GM12878 (cell line): ENCODE data around the gene ZNF532. TPM values are rescaled to one million over a fixed set of nuclear protein-coding genes. Genes with fewer than 3 reads are reported as not detected.
A peak's percentile ranks its signal among the peaks of the same experiment; 100 is the strongest.

Experiments used
- ATAC-seq: fragments of 200-7000 bp; cut with Tn5 transposase; 3 replicates; pipeline ENCODE4 v1.9.1; 2020; ENCODE audit warnings: mild to moderate bottlenecking, moderate library complexity
- BruUV-seq: library from RNA; stranded (reverse); fragments of 400-500 nt; replicated peaks from 2 replicates; lab custom pipeline; 2021; lab: Mats Ljungman, UMichigan
- CTCF ChIA-PET: fragments of 300-600 bp; sonication (Branson Sonifier 250); formaldehyde crosslinking; extraction: SDS; loops from one replicate; lab custom pipeline; 2021; ENCODE audit warnings: inconsistent platforms; lab: Yijun Ruan, JAX
- POLR2A ChIA-PET: fragments of 350-600 bp; formaldehyde crosslinking; extraction: SDS; loops from one replicate; lab custom pipeline; 2021; ENCODE audit warnings: inconsistent platforms; lab: Charles Lee
- RAD21 ChIA-PET: fragments of 300-600 bp; sonication (Branson Sonifier 250); formaldehyde crosslinking; loops from one replicate; lab custom pipeline; 2023; ENCODE audit warnings: antibody characterized with exemption; ENCODE audit not compliant: unreplicated experiment; lab: Charles Lee
- SMC1A ChIA-PET: fragments of 300-600 bp; sonication (Branson Sonifier 250); formaldehyde crosslinking; loops from one replicate; lab custom pipeline; 2023; ENCODE audit not compliant: unreplicated experiment, uncharacterized antibody; lab: Charles Lee
- DNase-seq: peaks from one replicate; pipeline ENCODE4 v3.0.0-alpha.2; 2011; ENCODE audit warnings: low read depth, low spot score
- FAIRE-seq: peaks from 3 replicates; lab custom pipeline; 2011; peaks lifted over from hg19 to GRCh38; lab: Jason Lieb, UNC
- H2AFZ ChIP-seq: 2 replicates; pipeline ENCODE4 v1.6.0; 2011; ENCODE audit warnings: low read depth, low read length, control low read depth; ENCODE audit not compliant: control insufficient read depth
- H3K27ac ChIP-seq: 2 replicates; pipeline ENCODE4 v1.5.1; 2011; ENCODE audit warnings: control low read depth; ENCODE audit not compliant: control insufficient read depth, insufficient read depth
- H3K27me3 ChIP-seq, 2 experiments: replicated peaks in 1 of 2; 2 replicates each; pipeline versions ENCODE4 v1.6.0 to v1.6.1; 2011; ENCODE audit warnings: low read length in 1 of 2; ENCODE audit not compliant: control insufficient read depth in 2 of 2, insufficient read depth in 2 of 2
- H3K36me3 ChIP-seq, 2 experiments: 2 replicates each; pipeline ENCODE4 v1.5.1; 2011; ENCODE audit warnings: low read length in 1 of 2; ENCODE audit not compliant: control insufficient read depth in 2 of 2, insufficient read depth in 2 of 2
- H3K4me1 ChIP-seq: 2 replicates; pipeline ENCODE4 v1.6.1; 2011; ENCODE audit warnings: mild to moderate bottlenecking, low read length, moderate library complexity, mixed read lengths; ENCODE audit not compliant: control insufficient read depth, insufficient read depth
- H3K4me2 ChIP-seq: 2 replicates; pipeline ENCODE4 v1.6.0; 2011; ENCODE audit warnings: control low read depth; ENCODE audit not compliant: control insufficient read depth, insufficient read depth
- H3K4me3 ChIP-seq: fragments of 200-600 bp; sonication (generic); 2 replicates; pipeline ENCODE4 v1.5.1; 2016
- H3K79me2 ChIP-seq: 2 replicates; pipeline ENCODE4 v1.6.0; 2011; ENCODE audit warnings: low read length; ENCODE audit not compliant: control insufficient read depth, insufficient read depth
- H3K9ac ChIP-seq: 2 replicates; pipeline ENCODE4 v1.8.0; 2011; ENCODE audit warnings: low read length, control low read depth, mixed read lengths; ENCODE audit not compliant: control insufficient read depth, insufficient read depth
- H3K9me3 ChIP-seq: replicated peaks from 3 replicates; pipeline ENCODE4 v1.5.1; 2011; ENCODE audit warnings: mild to moderate bottlenecking, low read length; ENCODE audit not compliant: control insufficient read depth, insufficient read depth
- H4K20me1 ChIP-seq: 2 replicates; pipeline ENCODE4 v1.6.0; 2011; ENCODE audit not compliant: control insufficient read depth, insufficient read depth
- BHLHE40 ChIP-seq, 2 experiments: fragments of 450-650 bp in 1 of 2; IDR thresholded peaks; 2 replicates each; pipeline ENCODE4 v1.6.1; 2011 to 2017; ENCODE audit warnings: low read depth in 2 of 2, borderline replicate concordance in 1 of 2, improper control_type of control experiment in 1 of 2, low read length in 1 of 2, mild to moderate bottlenecking in 1 of 2
- CEBPB ChIP-seq, 2 experiments: fragments of 150-350 bp in 1 of 2; IDR thresholded peaks; 2 replicates each; pipeline ENCODE4 v1.6.1; 2012 to 2014; ENCODE audit warnings: low read depth in 2 of 2, low read length in 2 of 2, borderline replicate concordance in 1 of 2, inconsistent platforms in 1 of 2
- HDAC2 ChIP-seq: fragments of 200-600 bp; sonication (generic); IDR thresholded peaks from 2 replicates; pipeline ENCODE4 v1.6.1; 2017
- KLF5 ChIP-seq: fragments of 450-650 bp; IDR thresholded peaks from 2 replicates; pipeline ENCODE4 v1.6.1; 2014; ENCODE audit warnings: mild to moderate bottlenecking; ENCODE audit not compliant: partially characterized antibody
- PAX8 ChIP-seq: fragments of 450-650 bp; IDR thresholded peaks from 2 replicates; pipeline ENCODE4 v1.6.1; 2017; ENCODE audit warnings: mild to moderate bottlenecking, moderate library complexity
- RAD51 ChIP-seq: fragments of 450-650 bp; IDR thresholded peaks from 2 replicates; pipeline ENCODE4 v1.6.1; 2016; ENCODE audit warnings: moderate library complexity, mild to moderate bottlenecking, inconsistent platforms
- SMAD1 ChIP-seq: fragments of 450-650 bp; IDR thresholded peaks from 2 replicates; pipeline ENCODE4 v1.6.1; 2018; ENCODE audit warnings: mild to moderate bottlenecking, low read depth; ENCODE audit not compliant: partially characterized antibody
- SPI1 ChIP-seq: IDR thresholded peaks from 2 replicates; pipeline ENCODE4 v1.6.1; 2011; ENCODE audit warnings: low read depth, mild to moderate bottlenecking, low read length, moderate library complexity, borderline replicate concordance; ENCODE audit not compliant: insufficient read depth
- SRF ChIP-seq, 2 experiments: IDR thresholded peaks; 2 replicates each; pipeline ENCODE4 v1.6.1; 2011; ENCODE audit warnings: low read depth in 2 of 2, low read length in 2 of 2, mild to moderate bottlenecking in 1 of 2, moderate library complexity in 1 of 2
- TBL1XR1 ChIP-seq: IDR thresholded peaks from 2 replicates; pipeline ENCODE4 v1.6.1; 2012; ENCODE audit warnings: low read depth, low read length, improper control_type of control experiment
- TCF3 ChIP-seq: IDR thresholded peaks from 2 replicates; pipeline ENCODE4 v1.6.1; 2012; ENCODE audit warnings: low read depth, mild to moderate bottlenecking, low read length, borderline replicate concordance; ENCODE audit not compliant: insufficient read depth
- ZNF217 ChIP-seq: fragments of 450-650 bp; IDR thresholded peaks from 2 replicates; pipeline ENCODE4 v1.6.1; 2017; ENCODE audit warnings: antibody characterized with exemption, mild to moderate bottlenecking
- WGBS: methylation state at CpG from one replicate; pipeline ENCODE4 v1.1.6; 2016; ENCODE audit warnings: low lambda C conversion rate; ENCODE audit not compliant: insufficient replicate concordance, insufficient coverage; ENCODE audit errors: missing lambda C conversion rate; 5-methylcytosine and 5-hydroxymethylcytosine counted together
- in situ Hi-C: fragments of 300-500 bp; cut with MboI; formaldehyde crosslinking; loops from 9 replicates; pipeline ENCODE4 v1.14.3; 2018; ENCODE audit warnings: mixed read lengths
- intact Hi-C: fragments of 100-400 bp; cut with micrococcal nuclease; formaldehyde crosslinking; loops from one replicate; pipeline ENCODE4 v1.14.2; 2022; ENCODE audit not compliant: unreplicated experiment
- polyA plus RNA-seq, 11 experiments: library from polyadenylated mRNA; depleted of rRNA in 4 of 11; unstranded in 6 of 11; stranded (reverse) in 5 of 11; fragments of >200 nt; fragmentation: Nextera tagmentation in 4 of 11; fragmentation: Illumina TruSeq in 1 of 11; extraction: Ambion mirVana in 4 of 11; extraction: Trizol in 1 of 11; gene quantifications; 1 replicate in 1 of 11; 2 replicates in 10 of 11; pipeline versions ENCODE4 v1.2.1 to v1.2.3, GENCODE V29; 2011 to 2016; ENCODE audit warnings: inconsistent platforms in 2 of 11, missing spikeins in 2 of 11, low read depth in 1 of 11
- total RNA-seq, 4 experiments: library from RNA; depleted of rRNA in 3 of 4; stranded (reverse); fragments of >200 nt in 3 of 4; fragmentation: Illumina TruSeq in 1 of 4; extraction: Trizol in 1 of 4; gene quantifications; 2 replicates each; pipeline versions ENCODE4 v1.2.1 to v1.2.3, GENCODE V29; 2013 to 2021
- TF ChIP-seq, protein P1 (sequence below): IDR thresholded peaks from 2 replicates; pipeline ENCODE4 v1.6.1; 2011; ENCODE audit warnings: low read depth, mild to moderate bottlenecking, low read length, moderate library complexity, borderline replicate concordance; ENCODE audit errors: extremely low read depth
- TF ChIP-seq, protein P2 (sequence below): fragments of 450-650 bp; IDR thresholded peaks from 2 replicates; pipeline ENCODE4 v1.6.1; 2018; ENCODE audit warnings: mild to moderate bottlenecking, low read depth, moderate library complexity; ENCODE audit not compliant: partially characterized antibody
- TF ChIP-seq, protein P3 (sequence below): IDR thresholded peaks from 2 replicates; pipeline ENCODE4 v1.6.1; 2012; ENCODE audit warnings: low read depth, low read length, improper control_type of control experiment

ZNF532 gene
- total and polyA plus RNA-seq, 10 of the 15 experiments (the other 5 are each of a cell fraction or from before 2014, with no cell fraction given) = 0.44 to 3.4 (median 1.4) TPM

DNA sequence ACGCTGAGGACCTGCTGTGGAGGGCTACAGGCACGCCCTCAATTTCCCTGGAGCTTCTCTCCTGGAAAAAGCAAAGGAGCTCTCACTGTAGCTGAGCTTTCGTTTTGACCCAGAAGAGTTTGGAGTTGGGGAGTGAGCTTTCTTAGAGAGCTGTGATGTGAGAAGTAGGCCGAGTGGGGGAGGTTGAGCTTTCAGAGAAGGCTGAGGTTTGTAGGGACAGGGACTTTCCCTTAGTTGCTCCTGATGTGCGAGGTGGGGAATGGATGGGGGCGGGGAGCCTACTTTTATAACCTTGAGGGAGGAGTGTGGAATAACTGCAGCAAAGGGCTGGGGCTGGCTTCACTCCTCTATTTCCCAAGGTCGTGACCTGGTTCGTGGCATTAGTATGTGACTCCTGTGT is 47.1 kb downstream of the ZNF532 start:
- FAIRE-seq (no peak), ATAC-seq (no peak), DNase-seq (no peak)
- in situ Hi-C loops (no loop called here), intact Hi-C loops (no loop called here)
- Histone ChIP-seq H3K4me3 (no peak overlapping the region), H3K27ac (no peak overlapping the region), H4K20me1 (no peaks in the 10 kb centered on the region), H3K36me3 (no peaks in the 10 kb centered on the region), H3K79me2 (no peaks in the 10 kb centered on the region), H3K4me1 (peaks cover 8% of the 10 kb centered on the region), H3K4me2 (0 out of 2 replicates have a peak overlapping the region, but pooled peaks have one; percentile 14), H3K9ac (no peak overlapping the region), H3K27me3 (peaks cover 0 to 2% of the 10 kb centered on the region in 2 experiments; a peak in 1 of 4 replicates), H3K9me3 (no peaks in the 10 kb centered on the region), H2AFZ (no peak overlapping the region)
- no peak for TF ChIP-seq HDAC2
- TF ChIP-seq TBL1XR1 = no peak
- TF ChIP-seq, protein P1, sequence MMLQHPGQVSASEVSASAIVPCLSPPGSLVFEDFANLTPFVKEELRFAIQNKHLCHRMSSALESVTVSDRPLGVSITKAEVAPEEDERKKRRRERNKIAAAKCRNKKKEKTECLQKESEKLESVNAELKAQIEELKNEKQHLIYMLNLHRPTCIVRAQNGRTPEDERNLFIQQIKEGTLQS = no peak
- TF ChIP-seq RAD51 = no peak
- no peak for TF ChIP-seq SPI1
- TF ChIP-seq, protein P2, sequence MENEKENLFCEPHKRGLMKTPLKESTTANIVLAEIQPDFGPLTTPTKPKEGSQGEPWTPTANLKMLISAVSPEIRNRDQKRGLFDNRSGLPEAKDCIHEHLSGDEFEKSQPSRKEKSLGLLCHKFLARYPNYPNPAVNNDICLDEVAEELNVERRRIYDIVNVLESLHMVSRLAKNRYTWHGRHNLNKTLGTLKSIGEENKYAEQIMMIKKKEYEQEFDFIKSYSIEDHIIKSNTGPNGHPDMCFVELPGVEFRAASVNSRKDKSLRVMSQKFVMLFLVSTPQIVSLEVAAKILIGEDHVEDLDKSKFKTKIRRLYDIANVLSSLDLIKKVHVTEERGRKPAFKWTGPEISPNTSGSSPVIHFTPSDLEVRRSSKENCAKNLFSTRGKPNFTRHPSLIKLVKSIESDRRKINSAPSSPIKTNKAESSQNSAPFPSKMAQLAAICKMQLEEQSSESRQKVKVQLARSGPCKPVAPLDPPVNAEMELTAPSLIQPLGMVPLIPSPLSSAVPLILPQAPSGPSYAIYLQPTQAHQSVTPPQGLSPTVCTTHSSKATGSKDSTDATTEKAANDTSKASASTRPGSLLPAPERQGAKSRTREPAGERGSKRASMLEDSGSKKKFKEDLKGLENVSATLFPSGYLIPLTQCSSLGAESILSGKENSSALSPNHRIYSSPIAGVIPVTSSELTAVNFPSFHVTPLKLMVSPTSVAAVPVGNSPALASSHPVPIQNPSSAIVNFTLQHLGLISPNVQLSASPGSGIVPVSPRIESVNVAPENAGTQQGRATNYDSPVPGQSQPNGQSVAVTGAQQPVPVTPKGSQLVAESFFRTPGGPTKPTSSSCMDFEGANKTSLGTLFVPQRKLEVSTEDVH = no peak
- TF ChIP-seq ZNF217 = no peak
- TF ChIP-seq CEBPB (IDR thresholded peaks at IDR 0.05; ENCODE audit: borderline replicate concordance in 1 of 2, low read depth in 2 of 2, low read length in 2 of 2) = no peak
- no peak for TF ChIP-seq SRF (IDR thresholded peaks at IDR 0.05; ENCODE audit: low read depth in 2 of 2, low read length in 2 of 2)
- TF ChIP-seq TCF3 = no peak
- TF ChIP-seq, protein P3, sequence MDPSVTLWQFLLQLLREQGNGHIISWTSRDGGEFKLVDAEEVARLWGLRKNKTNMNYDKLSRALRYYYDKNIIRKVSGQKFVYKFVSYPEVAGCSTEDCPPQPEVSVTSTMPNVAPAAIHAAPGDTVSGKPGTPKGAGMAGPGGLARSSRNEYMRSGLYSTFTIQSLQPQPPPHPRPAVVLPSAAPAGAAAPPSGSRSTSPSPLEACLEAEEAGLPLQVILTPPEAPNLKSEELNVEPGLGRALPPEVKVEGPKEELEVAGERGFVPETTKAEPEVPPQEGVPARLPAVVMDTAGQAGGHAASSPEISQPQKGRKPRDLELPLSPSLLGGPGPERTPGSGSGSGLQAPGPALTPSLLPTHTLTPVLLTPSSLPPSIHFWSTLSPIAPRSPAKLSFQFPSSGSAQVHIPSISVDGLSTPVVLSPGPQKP = no peak
- no peak for TF ChIP-seq BHLHE40 (IDR thresholded peaks at IDR 0.05; ENCODE audit: borderline replicate concordance in 1 of 2, low read depth in 2 of 2, low read length in 1 of 2)
- TF ChIP-seq PAX8 = no peak
- TF ChIP-seq SMAD1 = no peak
- no peak for TF ChIP-seq KLF5
- SMC1A ChIA-PET = interaction anchor here (0.9 to 1.8 kb wide), 9 partner anchors 9 to 148 kb away, joined by 3 to 6 read pairs (median 3); no protein-coding TSS in a partner anchor
- RAD21 ChIA-PET = interaction anchor here (0.9 to 1.3 kb wide), 2 partner anchors 16 to 54 kb away, joined by 3 read pairs; no protein-coding TSS in a partner anchor
- POLR2A ChIA-PET = interaction anchor here (1.3 kb wide), 1 partner anchor 35 kb away, joined by 3 read pairs; no protein-coding TSS in a partner anchor
- 16% methylated on average over 8 of the region's 8 CpGs for WGBS
- BruUV-seq = no TSS peak
- CTCF ChIA-PET = interaction anchor here (1.3 to 1.6 kb wide), 4 partner anchors 10 to 158 kb away, joined by 3 to 6 read pairs (median 4); no protein-coding TSS in a partner anchor
